ENCODE results near the gene CPTP.

CPTP gene

DNA sequence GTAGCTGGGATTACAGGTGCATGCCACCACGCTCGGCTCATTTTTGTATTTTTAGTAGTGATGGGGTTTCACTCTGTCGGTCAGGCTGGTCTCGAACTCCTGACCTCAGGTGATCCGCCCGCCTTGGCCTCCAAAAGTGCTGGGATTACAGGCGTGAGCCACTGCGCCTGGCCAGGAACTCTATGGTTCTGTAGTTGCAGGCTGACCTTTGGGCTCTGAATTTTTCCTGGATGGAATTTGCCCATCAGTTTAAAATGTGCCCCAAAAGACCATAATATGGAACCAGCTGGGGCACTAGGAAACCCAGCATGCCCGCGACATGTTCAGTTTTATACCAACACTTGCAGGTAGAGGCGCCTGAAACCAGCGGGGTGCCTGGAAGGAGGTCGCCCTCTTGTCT, 46.0 kb upstream of the CPTP start:
- Histone ChIP-seq H3K4me3 (ENCODE audit: low read length, poor library complexity, severe bottlenecking) (no peak overlapping the region), H2AFZ (ENCODE audit: low read length) (no peak overlapping the region), H3K4me1 (ENCODE audit: insufficient read depth, low read length, poor library complexity, severe bottlenecking) (peaks cover 10% of the 10 kb centered on the region), H3K4me2 (ENCODE audit: low read depth, low read length, poor library complexity, severe bottlenecking) (no peak overlapping the region), H3K36me3 (ENCODE audit: insufficient read depth, low read length) (no peaks in the 10 kb centered on the region), H3K79me2 (ENCODE audit: insufficient read depth, low read length) (peaks cover 9% of the 10 kb centered on the region; the same call in 1 of the 2 replicates), H3K9ac (ENCODE audit: low read depth, low read length, poor library complexity, severe bottlenecking) (no peak overlapping the region), H3K9me2 (replicated peaks; ENCODE audit: low read depth, low read length) (no peaks in the 10 kb centered on the region), H4K20me1 (ENCODE audit: insufficient read depth, low read length, poor library complexity, severe bottlenecking) (no peaks in the 10 kb centered on the region), H3K9me3 (ENCODE audit: insufficient read depth, low read depth, low read length) (no peaks in the 10 kb centered on the region), H3K27me3 (ENCODE audit: insufficient read depth, low read length, poor library complexity, severe bottlenecking) (no peaks in the 10 kb centered on the region), H3F3A (ENCODE audit: low read depth) (no peaks in the 10 kb centered on the region)
- TF ChIP-seq EZH2phosphoT487 (IDR thresholded peaks at IDR 0.05; ENCODE audit: borderline replicate concordance) = no peak
- TF ChIP-seq, protein P1, sequence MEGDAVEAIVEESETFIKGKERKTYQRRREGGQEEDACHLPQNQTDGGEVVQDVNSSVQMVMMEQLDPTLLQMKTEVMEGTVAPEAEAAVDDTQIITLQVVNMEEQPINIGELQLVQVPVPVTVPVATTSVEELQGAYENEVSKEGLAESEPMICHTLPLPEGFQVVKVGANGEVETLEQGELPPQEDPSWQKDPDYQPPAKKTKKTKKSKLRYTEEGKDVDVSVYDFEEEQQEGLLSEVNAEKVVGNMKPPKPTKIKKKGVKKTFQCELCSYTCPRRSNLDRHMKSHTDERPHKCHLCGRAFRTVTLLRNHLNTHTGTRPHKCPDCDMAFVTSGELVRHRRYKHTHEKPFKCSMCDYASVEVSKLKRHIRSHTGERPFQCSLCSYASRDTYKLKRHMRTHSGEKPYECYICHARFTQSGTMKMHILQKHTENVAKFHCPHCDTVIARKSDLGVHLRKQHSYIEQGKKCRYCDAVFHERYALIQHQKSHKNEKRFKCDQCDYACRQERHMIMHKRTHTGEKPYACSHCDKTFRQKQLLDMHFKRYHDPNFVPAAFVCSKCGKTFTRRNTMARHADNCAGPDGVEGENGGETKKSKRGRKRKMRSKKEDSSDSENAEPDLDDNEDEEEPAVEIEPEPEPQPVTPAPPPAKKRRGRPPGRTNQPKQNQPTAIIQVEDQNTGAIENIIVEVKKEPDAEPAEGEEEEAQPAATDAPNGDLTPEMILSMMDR (conservative IDR thresholded peaks at IDR 0.05; ENCODE audit: low read length) = no peak

DNA sequence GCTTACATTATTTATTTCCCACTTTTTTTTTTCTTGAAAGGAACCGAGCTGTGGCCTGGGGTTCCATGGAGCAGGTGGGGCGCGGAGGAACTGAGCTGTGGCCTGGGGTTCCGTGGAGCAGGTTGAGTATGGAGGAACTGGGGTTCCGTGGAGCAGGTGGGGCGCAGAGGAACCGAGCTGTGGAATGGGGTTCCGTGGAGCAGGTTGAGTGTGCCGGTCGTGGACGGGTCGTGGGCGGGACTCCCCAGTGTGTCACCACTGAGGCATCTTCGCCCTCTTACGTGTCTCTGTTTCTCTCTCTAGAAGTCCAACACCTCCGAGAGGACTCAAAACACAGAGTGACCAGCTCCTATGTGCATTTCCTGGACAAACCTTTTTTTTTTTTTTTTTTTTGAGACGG, 45.6 kb upstream of the CPTP start:
- H3K79me2 ChIP-seq (ENCODE audit: insufficient read depth, low read length) = peaks cover 8% of the 10 kb centered on the region; the same call in 1 of the 2 replicates
- H3K4me1 ChIP-seq (ENCODE audit: insufficient read depth, low read length, poor library complexity, severe bottlenecking) = peaks cover 9% of the 10 kb centered on the region
- no peaks in the 10 kb centered on the region for H3K9me3 ChIP-seq (ENCODE audit: insufficient read depth, low read depth, low read length)
- H3K36me3 ChIP-seq (ENCODE audit: insufficient read depth, low read length) = no peaks in the 10 kb centered on the region
- H4K20me1 ChIP-seq (ENCODE audit: insufficient read depth, low read length, poor library complexity, severe bottlenecking) = no peaks in the 10 kb centered on the region
- H3K27me3 ChIP-seq (ENCODE audit: insufficient read depth, low read length, poor library complexity, severe bottlenecking) = no peaks in the 10 kb centered on the region
- TF ChIP-seq, protein P1 (conservative IDR thresholded peaks at IDR 0.05; ENCODE audit: low read length) = no peak
- TF ChIP-seq EZH2phosphoT487 (IDR thresholded peaks at IDR 0.05; ENCODE audit: borderline replicate concordance) = no peak
- no peak overlapping the region for H2AFZ ChIP-seq (ENCODE audit: low read length)
- H3K9me2 ChIP-seq (replicated peaks; ENCODE audit: low read depth, low read length) = no peaks in the 10 kb centered on the region
- H3F3A ChIP-seq (ENCODE audit: low read depth) = no peaks in the 10 kb centered on the region
- no peak overlapping the region for H3K9ac ChIP-seq (ENCODE audit: low read depth, low read length, poor library complexity, severe bottlenecking)
- H3K4me3 ChIP-seq (ENCODE audit: low read length, poor library complexity, severe bottlenecking) = no peak overlapping the region
- H3K4me2 ChIP-seq (ENCODE audit: low read depth, low read length, poor library complexity, severe bottlenecking) = no peak overlapping the region

DNA sequence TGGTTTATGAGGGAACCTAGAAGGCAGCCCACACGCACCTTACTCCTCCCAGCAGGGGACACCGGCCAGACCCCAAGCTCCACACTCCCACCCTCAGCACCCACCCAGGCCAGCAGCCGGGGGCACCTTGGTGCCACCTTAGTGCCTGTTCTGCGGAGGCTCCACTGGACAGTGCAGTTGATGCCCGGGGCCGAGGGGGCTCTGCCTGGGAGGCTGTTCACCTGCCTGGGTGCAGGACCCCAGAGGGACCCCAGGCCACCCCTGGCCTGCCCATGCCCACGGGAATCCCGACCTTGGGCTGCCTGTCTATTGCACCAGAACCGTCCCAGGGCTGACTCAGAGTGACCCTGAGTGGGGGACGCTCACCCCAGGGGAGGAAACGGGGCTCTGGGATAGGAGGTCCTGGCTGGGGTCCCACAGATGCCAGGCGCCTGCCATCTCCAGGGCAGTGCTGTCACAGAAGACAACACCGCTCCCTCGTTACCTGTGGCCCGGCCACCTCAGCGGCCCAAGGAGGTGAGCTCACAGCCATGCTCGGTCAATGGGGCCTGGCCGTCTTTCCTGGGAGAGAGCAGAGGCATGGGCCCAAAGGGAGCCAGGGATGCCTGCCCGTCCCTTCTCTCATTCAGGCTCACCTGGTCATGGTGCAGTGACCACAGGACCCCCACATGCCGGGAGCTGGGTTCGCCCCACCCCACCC, 43.7 kb upstream of the CPTP start:
- Histone ChIP-seq H3F3A (ENCODE audit: low read depth) (no peaks in the 10 kb centered on the region), H3K4me3 (ENCODE audit: low read length, poor library complexity, severe bottlenecking) (no peak overlapping the region), H3K27me3 (ENCODE audit: insufficient read depth, low read length, poor library complexity, severe bottlenecking) (no peaks in the 10 kb centered on the region), H3K9me3 (ENCODE audit: insufficient read depth, low read depth, low read length) (no peaks in the 10 kb centered on the region), H4K20me1 (ENCODE audit: insufficient read depth, low read length, poor library complexity, severe bottlenecking) (no peaks in the 10 kb centered on the region), H3K4me1 (ENCODE audit: insufficient read depth, low read length, poor library complexity, severe bottlenecking) (no peaks in the 10 kb centered on the region), H2AFZ (ENCODE audit: low read length) (no peak overlapping the region), H3K4me2 (ENCODE audit: low read depth, low read length, poor library complexity, severe bottlenecking) (no peak overlapping the region), H3K79me2 (ENCODE audit: insufficient read depth, low read length) (no peaks in the 10 kb centered on the region), H3K36me3 (ENCODE audit: insufficient read depth, low read length) (no peaks in the 10 kb centered on the region), H3K9ac (ENCODE audit: low read depth, low read length, poor library complexity, severe bottlenecking) (no peak overlapping the region), H3K9me2 (replicated peaks; ENCODE audit: low read depth, low read length) (no peaks in the 10 kb centered on the region)
- TF ChIP-seq EZH2phosphoT487 (IDR thresholded peaks at IDR 0.05; ENCODE audit: borderline replicate concordance) = no peak
- TF ChIP-seq, protein P1 (conservative IDR thresholded peaks at IDR 0.05; ENCODE audit: low read length) = no peak
